ENCODE data around the gene NEDD4L.

NEDD4L gene

GRCh38 chr18:58446391-58447060 lies 402.5 kb downstream of the NEDD4L start:
- DNase-seq: no peak

- DNase-seq: no peak
Measured at GRCh38 chr18:58447402-58448095, 403.5 kb downstream of the NEDD4L start.

DNA sequence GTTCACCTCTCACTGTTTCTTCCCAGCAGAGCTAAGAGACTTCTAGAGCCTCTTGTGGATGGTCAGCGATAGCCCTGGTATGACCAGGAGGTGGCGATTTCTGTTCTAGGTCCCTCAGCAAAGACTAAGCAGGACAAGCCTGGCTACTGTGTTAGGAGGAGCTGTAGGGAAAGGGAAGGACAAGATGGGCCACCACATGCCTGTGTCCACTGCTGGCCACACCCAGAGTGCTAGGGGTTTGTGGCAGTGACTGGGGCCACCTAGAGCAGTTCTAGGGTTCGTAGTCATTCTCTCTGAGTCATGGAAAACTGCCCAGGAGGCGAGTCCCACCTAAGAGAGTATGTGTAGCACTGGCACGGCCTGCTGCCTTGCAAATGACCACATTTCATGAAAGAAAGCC lies 405.4 kb downstream of the NEDD4L start:
- DNase-seq: no peak
